Subcutaneous adipose tissue (tissue), 4 donors: ENCODE data around the gene SYNE3. TPM values are rescaled to one million over a fixed set of nuclear protein-coding genes. Genes with fewer than 3 reads are reported as not detected.

Experiments
- CTCF ChIP-seq: fragments of 450-650 bp; IDR thresholded peaks from one replicate; pipeline ENCODE4 v1.5.1; 2016; ENCODE audit warnings: low read depth, mild to moderate bottlenecking, control low read depth, antibody characterized with exemption, moderate library complexity
- total RNA-seq, 4 donors: library from RNA; depleted of rRNA; stranded (reverse); fragments of >200 nt; gene quantifications; one replicate each; pipeline ENCODE4 v1.1.0, GENCODE V29; 2016

SYNE3 gene
- total RNA-seq, 4 donors from 2014 or later = 82.8 to 196 (median 136) TPM

- no peak for TF ChIP-seq CTCF
Measured at GRCh38 chr14:95522116-95522515, 5.7 kb upstream of the SYNE3 start.

GRCh38 chr14:95521001-95521400 lies 4.6 kb upstream of the SYNE3 start:
- TF ChIP-seq CTCF = no peak

GRCh38 chr14:95520346-95520745 lies 3.9 kb upstream of the SYNE3 start:
- TF ChIP-seq CTCF = no peak

GRCh38 chr14:95519699-95520098 lies 3.2 kb upstream of the SYNE3 start:
- TF ChIP-seq CTCF = no peak

GRCh38 chr14:95518045-95518751 lies 1.7 kb upstream of the SYNE3 start:
- no peak for TF ChIP-seq CTCF

GRCh38 chr14:95515596-95516552 lies 576 bp downstream of the SYNE3 start:
- TF ChIP-seq CTCF = no peak

GRCh38 chr14:95515080-95515489 lies 1.4 kb downstream of the SYNE3 start:
- no peak for TF ChIP-seq CTCF
